Measurements from ENCODE around the gene RPS26.
A peak's percentile ranks its signal among the peaks of the same experiment; 100 is the strongest.
"Not testable (repeated sequence)": the region's sequence is repeated elsewhere in the genome, so short reads cannot be mapped to it uniquely, and the experiment has no call there.

RPS26 gene

DNA sequence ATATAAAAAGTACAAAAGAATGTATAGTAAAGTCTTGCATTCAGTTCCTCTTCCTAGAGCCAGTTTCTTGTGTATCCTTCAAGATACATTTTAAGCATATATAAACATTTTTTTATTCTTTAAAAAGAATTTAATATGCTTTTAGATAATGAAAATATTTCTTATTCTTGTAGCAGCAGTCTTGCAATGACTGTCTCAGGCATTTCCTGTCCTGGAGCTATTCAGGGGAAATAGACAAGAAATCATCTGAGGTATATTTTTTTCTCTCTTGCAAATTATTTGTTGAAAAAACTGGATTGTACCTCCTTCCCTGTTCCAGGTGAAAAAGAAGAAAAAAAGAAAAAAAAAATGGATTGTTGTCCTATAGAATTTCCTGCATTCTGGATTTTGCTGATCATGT, 21.3 kb downstream of the RPS26 start:
- H3K4me3 ChIP-seq (ENCODE audit: low read depth, low read length): no peak overlapping the region
- DNase-seq (ENCODE audit: low read depth): no peak
- TF ChIP-seq, protein P1, sequence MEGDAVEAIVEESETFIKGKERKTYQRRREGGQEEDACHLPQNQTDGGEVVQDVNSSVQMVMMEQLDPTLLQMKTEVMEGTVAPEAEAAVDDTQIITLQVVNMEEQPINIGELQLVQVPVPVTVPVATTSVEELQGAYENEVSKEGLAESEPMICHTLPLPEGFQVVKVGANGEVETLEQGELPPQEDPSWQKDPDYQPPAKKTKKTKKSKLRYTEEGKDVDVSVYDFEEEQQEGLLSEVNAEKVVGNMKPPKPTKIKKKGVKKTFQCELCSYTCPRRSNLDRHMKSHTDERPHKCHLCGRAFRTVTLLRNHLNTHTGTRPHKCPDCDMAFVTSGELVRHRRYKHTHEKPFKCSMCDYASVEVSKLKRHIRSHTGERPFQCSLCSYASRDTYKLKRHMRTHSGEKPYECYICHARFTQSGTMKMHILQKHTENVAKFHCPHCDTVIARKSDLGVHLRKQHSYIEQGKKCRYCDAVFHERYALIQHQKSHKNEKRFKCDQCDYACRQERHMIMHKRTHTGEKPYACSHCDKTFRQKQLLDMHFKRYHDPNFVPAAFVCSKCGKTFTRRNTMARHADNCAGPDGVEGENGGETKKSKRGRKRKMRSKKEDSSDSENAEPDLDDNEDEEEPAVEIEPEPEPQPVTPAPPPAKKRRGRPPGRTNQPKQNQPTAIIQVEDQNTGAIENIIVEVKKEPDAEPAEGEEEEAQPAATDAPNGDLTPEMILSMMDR (IDR thresholded peaks at IDR 0.05; ENCODE audit: low read depth, low read length, missing control alignments): no peak

DNA sequence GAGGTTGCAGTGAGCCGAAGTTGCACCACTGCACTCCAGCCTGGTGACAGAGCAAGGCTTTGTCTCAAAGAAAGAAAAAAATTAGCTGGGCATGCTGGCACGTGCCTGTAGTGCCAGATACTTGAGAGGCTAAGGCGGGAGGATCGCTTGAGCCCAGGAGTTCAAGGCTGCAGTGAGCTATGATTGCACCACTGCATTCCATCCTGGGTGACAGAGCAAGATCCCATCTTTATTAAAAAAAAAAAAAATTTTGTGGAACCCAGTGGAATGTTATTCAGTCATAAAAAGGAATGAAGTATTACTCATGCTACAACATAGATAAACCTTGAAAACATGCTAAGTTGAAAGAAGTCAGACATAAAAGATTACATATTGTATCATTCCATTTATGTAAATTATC, 29.9 kb downstream of the RPS26 start:
- TF ChIP-seq, protein P1 (IDR thresholded peaks at IDR 0.05; ENCODE audit: low read depth, low read length, missing control alignments): no peak
- DNase-seq (ENCODE audit: low read depth): no peak
- no peak overlapping the region for H3K4me3 ChIP-seq (ENCODE audit: low read depth, low read length)

DNA sequence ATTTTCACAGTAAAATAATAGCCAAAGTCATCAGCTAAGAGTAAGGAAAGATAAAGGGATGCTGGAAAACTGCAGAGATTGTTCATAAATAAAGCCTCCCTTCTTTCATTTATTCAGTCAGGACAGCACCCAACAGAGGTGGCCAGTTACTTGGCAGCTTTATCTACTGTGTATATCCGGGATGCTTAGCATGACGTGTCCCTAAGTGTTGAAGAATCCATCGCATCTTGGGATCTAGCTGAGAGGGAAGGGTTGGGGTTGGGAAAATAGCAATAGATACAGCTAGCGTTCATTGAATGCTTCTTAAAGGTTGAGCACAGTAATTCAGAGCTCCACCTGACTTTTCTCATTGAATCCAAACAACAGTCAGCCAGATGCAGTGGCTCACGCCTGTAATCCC, 32.7 kb downstream of the RPS26 start:
- no peak for DNase-seq (ENCODE audit: low read depth)
- TF ChIP-seq, protein P1 (IDR thresholded peaks at IDR 0.05; ENCODE audit: low read depth, low read length, missing control alignments): no peak
- H3K4me3 ChIP-seq (ENCODE audit: low read depth, low read length): no peak overlapping the region

DNA sequence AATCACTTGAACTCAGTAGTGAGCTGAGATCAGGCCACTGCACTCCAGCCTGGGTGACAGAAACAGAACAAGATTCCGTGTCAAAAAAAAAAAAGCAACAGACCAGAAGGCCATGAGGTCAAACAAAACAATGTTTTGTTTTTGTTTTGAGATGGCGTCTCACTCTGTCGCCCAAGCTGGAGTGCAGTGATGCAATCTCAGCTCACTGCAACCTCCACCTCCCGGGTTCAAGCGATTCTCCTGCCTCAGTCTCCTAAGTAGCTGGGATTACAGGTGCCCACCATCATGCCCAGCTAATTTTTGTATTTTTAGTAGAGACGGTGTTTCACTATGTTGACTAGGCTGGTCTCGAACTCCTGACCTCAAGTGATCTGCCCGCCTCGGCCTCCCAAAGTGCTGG, 36.2 kb downstream of the RPS26 start:
- DNase-seq (ENCODE audit: low read depth); H3K4me3 ChIP-seq (ENCODE audit: low read depth, low read length): not testable (repeated sequence)

DNA sequence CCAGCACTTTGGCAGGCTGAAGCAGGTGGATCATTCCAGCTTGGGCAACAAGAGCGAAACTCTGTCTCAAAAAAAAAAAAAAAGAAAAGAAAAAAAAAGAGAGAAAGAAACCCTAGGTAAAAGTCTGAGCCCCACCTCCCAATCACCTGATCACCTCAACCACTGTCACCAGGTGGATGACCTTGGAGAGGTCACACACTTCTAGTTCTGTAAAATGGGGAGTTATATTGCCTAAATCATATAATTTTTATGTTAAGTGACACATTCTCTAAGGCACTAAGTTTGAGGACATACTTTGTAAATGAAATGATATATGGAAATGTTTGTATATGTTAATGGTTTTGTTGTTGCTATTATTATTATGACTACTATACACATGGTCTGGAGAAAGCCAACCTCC, 36.7 kb downstream of the RPS26 start:
- no peak for DNase-seq (ENCODE audit: low read depth)
- no peak overlapping the region for H3K4me3 ChIP-seq (ENCODE audit: low read depth, low read length)
- TF ChIP-seq, protein P1 (IDR thresholded peaks at IDR 0.05; ENCODE audit: low read depth, low read length, missing control alignments): no peak

DNA sequence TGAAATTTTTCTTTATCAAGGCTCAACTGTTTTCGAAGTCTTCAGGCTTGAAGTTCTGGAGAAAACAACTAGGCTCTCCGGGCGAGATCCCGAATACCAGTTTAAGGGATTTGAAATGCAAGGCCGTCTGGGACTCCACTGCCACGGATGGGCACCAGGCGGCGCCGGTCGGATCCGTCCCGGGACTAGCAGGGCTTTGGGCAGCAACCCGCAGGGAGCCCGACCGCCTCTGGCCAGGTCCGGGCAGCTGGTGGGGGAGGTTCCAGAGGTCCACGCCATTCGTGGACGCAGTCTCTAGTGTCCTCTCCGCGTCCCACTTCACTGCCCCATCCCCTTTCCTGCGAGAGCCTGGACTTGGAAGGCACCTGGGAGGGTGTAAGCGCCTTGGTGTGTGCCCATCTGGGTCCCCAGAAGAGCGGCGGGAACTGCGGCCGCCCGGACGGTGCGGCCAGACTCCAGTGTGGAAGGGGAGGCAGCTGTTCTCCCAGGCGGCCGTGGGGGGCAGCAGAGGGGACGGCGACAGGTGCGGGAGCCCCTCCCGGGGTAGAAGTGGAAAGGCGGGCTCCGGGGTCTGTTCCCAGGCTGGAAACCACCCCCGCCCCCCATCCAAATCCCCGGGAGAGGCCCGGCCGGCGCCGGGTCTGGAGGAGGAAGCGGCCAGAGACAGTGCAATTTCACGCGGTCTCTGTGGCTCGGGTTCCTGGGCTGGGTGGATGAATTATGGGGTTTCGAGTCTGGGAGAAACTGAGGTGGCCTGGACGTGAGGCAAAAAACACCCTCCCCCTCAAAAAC, 37.4 kb downstream of the RPS26 start:
- TF ChIP-seq, protein P1 (IDR thresholded peaks at IDR 0.05; ENCODE audit: low read depth, low read length, missing control alignments): peak; percentile 55
- no peak for DNase-seq (ENCODE audit: low read depth)
- H3K4me3 ChIP-seq (ENCODE audit: low read depth, low read length): peak overlapping the region; percentile 52

DNA sequence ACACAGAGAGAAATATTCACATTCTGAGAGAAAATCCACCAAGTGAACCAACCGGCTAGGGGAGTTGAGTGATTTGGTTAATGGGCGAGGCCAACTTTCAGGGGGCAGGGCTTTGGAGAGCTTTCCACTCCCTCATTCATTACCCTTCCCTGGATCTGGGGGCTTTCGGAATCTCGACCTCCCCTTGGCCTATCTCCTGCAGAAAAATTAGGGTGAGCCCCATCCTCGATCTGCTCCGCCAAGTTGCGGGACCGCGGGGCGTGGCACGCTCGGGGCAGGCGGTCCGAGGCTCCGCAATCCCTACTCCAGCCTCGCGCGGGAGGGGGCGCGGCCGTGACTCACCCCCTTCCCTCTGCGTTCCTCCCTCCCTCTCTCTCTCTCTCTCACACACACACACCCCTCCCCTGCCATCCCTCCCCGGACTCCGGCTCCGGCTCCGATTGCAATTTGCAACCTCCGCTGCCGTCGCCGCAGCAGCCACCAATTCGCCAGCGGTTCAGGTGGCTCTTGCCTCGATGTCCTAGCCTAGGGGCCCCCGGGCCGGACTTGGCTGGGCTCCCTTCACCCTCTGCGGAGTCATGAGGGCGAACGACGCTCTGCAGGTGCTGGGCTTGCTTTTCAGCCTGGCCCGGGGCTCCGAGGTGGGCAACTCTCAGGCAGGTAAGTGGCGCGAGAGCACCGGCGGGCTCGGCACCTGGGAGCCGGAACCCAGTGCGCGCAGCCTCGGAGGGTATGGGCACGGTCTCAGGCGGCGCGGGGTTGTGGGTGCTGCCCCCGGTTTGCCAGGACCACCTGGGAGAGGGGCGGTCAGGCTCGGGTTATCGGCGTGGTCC, 38.2 kb downstream of the RPS26 start, which contains the start of gene ERBB3:
TSS of gene ERBB3 (plus strand) at position 443 of the 833 bp plus-strand sequence. CDS start at position 579, 136 bp downstream.
- TF ChIP-seq, protein P1 (IDR thresholded peaks at IDR 0.05; ENCODE audit: low read depth, low read length, missing control alignments): no peak
- no peak for DNase-seq (ENCODE audit: low read depth)
- H3K4me3 ChIP-seq (ENCODE audit: low read depth, low read length): peak within 1 kb of the TSS; percentile 52

Data from GM12864 (cell line).